Effector CD4-positive, alpha-beta T cell (primary cell): ENCODE results near the gene RRM2.
A peak's percentile ranks its signal among the peaks of the same experiment; 100 is the strongest.
"Not testable (repeated sequence)": the region's sequence is repeated elsewhere in the genome, so short reads cannot be mapped to it uniquely, and the experiment has no call there.

Source experiments
- DNase-seq: peaks from one replicate; pipeline ENCODE4 v3.0.0-alpha.2; 2020

The RRM2 gene

DNA sequence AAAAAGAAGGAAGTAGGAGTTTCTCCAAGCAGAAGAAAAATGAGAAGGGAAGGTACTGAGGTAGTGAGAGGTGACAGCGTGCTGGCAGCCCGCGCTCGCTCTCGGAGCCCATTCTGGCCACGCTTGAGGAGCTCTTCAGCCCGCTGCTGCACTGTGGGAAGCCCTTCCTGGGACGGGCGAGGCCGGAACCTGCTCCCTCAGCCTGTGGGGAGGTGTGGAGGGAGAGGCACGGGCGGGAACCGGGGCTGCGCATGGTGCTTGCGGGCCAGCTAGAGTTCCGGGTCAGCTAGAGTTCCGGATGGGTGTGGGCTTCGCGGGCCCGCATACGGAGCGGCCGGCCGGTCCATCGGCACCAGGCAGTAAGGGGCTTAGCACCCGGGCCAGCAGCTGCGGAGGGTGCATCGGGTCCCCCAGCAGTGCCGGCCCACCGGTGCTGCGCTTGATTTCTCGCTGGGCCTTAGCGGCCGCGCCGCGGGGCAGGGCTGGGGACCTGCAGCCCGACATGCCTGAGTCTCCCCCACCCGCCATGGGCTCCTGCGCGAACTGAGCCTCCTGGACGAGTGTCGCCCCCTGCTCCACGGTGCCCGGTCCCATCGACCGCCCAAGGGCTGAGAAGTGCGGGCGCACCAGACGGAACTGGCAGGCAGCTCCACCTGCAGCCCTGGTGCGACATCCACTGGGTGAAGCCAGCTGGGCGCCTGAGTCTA is 31.2 kb upstream of the RRM2 start:
- DNase-seq: no peak

DNA sequence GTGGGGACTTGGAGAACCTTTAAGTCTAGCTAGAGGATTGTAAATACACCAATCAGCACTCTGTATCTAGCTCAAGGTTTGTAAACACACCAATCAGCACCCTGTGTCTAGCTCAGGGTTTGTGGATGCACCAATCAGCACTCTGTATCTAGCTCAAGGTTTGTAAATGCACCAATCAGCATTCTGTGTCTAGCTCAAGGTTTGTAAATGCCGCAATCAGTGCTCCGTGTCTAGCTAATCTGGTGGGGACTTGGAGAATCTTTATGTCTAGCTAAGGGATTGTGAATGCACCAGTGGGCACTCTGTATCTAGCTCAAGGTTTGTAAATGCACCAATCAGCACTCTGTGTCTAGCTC is 30.7 kb upstream of the RRM2 start:
- not testable (repeated sequence) for DNase-seq

DNA sequence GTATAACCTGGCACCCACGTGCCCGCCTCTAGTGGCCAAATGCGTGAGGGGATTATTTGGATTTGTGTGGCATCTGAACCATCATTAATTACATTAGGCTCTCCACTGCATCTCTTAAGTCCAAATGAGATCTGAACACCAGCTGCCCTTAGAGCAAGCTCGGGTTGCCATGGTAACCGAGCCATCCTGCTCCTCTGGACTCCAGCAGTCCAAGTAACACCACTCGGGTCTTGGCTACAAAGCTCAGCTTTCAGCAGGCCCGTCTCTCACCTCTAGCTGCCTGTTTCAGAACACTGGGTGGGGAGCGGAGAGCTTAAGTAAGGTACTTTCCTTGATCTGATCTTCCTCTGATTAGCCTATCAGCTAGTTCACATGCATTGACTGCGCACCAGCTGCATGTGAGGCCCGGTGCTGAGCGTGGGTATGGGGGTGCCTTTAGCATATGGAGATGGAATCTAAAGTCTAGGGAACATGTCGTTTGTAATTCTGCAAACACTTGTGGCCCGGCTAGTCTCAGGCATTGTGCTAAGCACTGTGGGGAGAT is 28.2 kb upstream of the RRM2 start:
- DNase-seq: no peak

DNA sequence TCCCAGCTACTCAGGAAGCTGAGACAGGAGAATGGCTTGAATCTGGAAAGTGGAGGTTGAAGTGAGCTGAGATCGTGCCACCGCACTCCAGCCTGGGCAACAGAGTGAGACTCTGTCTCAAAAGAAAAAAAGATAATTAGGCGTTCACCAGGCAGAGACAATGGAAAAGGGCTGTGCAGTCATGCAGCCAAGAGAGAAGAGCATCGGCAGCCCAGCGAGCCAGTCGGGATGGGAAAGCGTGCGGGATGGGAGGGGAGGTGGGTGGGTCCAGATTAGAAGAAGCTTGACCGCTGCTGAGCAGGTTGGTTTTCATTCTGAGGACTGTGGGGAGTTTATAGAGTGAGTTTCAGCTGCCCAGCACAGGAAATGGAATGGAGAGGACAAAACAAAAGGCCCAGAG is 27.4 kb upstream of the RRM2 start:
- no peak for DNase-seq

DNA sequence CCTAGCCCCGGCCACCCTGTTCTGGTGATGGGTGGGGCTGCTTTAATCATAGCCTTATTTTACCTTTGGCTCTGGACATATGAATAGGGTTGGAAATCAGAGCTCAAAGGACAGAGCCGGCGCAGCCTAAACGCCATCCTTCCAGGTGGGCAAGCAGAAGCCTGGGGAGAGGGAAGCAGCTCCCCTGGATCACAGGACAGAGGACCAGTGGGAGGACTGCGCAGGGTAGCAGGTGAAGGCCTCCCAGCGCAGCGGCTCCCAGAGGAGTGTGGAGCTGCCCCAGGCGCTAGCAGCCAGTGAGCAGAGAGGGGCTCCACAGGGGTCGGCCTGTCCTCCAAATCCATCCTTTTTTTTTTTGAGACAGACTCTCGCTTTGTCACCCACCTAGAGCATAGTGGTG is 25.9 kb upstream of the RRM2 start:
- no peak for DNase-seq

DNA sequence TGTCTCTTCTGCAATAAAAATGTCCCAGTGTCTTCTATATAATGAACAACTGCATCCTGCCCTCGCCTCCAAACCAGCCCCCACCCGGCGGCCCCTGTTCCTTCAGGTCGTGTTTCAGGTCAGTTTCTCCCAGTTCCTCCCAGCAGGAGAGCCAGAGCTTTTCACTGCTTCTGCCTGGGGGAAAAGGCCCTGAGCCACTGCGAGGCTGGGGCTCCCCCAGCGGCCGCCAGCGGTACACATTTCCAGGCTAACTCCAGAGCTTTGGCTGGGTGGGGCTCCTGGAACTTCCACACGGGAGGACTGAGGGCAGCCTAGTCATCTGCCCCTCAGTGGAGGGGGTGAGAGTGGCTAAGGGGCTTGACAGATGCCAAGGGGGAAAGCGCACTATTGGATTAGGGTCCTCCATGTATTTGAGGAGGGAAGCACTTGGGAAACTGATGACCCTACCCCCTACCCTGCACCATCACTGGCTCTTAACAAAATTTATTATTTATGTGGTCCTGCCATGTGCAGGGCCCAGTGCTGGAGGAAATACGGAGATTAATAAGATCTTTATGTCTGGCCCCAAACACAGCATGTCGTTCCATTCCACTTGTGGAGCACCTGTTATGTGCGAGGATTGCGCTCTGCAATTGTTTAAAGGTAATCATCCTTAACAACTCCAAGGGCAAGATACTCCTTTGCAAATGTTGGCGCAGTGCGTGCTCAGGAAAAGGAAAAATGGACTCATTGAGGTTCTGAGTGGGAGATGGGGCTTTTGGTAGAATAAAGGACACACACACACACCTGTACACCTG is 25.0 kb upstream of the RRM2 start:
- DNase-seq: no peak

DNA sequence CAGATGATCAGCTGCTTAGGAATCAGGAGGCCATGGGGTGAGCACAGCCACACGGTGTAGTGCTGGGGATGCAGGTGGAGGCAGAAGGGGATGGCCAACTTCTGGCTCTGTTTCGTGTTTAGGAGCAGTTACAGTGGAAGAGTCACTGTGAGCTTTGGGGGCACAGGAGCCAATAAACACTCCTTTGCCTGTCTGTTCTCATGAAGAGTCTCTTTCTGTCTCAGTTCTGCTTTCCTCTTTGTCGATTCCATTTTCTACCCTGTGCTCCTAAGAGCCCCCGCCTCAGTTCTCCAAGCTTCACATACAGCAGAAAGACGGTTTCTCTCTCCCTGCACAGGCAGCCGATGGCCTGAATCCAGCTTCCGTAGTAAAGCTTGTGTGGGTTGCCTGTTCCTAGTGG is 21.0 kb upstream of the RRM2 start:
- DNase-seq: no peak

DNA sequence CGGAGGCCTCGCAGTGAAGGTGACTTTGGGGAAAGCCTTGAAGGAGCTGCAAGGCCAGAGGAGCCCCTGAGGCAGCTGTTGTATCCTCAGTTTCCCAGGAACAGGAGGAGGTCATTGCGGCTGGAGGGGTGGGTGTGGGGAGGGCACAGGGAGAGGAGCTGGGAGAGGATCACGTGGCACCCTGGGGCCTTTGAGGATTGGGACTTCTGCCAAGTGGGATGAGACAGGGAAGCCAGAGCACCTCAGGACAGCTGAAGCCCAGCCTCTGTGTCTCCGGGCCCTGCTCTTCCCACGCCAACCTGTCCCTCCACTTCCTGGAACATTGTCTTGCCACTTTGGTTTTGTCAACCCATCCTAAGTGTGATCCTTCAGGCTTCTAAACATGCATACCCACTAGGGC is 19.4 kb upstream of the RRM2 start:
- DNase-seq: no peak

DNA sequence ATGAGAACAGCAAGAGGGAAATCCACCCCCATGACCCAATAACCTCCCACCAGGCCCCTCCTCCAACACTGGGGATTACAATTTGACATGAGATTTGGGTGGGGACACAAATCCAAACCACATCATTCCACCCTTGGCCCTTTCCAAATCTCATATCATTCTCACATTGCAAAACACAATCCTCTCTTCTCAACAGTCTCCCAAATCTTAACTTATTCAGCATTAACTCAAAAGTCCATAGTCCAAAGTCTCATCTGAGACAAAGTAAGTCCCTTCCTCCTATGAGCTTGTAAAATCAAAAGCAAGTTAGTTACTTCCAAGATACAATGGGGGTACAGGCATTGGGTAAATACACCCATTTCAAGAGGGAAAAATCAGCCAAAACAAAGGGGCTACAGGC is 17.6 kb upstream of the RRM2 start:
- DNase-seq: not testable (repeated sequence)

DNA sequence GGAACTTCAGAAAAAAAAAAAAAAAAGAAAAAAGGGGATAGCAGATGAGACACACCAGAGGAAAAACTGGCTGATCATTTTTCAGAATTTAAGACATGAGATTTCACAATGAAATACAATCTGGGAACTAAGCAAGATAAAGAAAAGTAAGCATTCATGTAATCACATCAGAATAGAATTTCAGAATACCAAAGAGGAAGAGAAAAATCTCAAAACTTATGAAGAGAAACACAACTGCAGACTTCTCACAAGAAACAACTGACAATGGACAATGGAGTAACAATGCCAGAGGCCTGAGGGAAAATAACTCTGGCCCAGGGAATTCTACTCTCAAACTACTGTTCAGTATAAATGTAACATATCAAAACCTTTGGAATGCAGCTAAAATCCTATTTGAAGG is 13.2 kb upstream of the RRM2 start:
- DNase-seq: no peak

DNA sequence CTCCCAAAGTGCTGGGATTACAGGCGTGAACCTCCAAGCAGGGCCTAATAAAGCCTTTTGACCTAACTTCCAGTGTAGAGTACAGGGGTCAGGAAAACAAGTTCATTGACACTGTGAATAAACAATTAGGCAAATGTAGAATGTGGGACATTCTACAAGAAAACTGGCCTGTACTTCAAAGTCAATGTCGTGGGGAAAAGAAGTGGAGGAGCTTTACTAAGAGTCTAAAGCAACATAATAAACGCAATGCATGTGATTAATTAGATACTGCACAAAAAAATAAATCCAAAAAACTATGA is 3.6 kb upstream of the RRM2 start:
- no peak for DNase-seq

DNA sequence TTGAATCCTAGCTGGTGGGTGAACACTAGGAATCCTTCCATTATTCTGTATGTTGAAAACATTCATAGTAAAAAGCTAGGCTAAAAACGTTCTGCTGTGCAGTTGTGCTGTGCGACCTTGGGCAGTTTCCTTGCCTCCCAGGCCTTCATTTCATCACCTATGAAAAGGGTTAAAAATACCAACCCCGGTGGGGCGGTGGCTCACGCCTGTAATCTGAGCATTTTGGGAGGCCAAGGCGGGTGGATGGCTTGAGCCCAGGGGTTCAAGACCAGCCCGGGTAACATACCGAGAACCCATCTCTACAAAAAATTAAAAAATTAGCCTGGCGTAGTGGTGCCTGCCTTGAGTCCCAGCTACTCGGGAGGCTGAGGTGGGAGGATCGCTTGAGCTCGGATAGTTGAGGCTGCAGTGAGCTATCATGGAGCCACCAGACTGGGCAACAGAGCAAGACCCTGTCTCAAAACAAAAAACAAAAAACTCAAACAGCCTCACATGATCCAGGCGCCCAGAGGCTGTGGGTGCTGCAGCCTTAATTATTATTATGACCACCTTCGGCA is 2.9 kb upstream of the RRM2 start:
- DNase-seq: no peak

DNA sequence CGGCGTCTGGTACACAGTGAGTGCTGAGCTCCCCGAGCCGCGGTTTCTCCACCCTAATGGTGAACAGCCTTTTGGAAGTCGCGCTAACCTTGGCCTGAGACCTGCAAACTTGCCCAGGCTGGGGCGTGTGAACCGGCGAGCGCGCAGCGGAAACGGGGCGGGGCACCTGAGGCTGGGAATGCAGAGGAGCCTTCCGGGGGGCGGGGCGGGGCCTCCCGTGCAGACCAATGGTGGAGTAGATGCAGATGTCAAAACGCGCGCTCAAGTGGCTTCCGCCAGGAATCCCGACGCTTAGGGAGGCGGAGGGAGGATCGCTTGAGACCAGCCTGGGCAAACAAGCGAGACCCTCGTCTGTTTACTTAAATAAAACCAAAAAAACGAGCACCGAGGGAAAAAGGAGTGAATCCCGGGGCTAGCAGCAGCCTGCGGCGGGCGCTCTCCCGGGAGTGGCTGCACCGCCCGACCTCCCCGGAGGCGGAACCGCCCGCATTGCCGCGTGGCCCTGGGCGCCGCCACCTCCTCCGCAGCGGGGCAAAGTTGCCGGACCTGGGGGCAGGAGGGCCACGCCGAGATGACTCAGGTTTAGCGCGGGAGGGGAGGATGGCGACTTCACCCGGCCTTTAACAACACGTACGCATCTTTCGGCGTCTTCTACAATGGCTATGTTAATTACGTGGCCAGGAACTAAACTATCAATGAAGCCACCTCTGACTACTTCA is 2.2 kb upstream of the RRM2 start:
- peak; percentile 88 for DNase-seq

DNA sequence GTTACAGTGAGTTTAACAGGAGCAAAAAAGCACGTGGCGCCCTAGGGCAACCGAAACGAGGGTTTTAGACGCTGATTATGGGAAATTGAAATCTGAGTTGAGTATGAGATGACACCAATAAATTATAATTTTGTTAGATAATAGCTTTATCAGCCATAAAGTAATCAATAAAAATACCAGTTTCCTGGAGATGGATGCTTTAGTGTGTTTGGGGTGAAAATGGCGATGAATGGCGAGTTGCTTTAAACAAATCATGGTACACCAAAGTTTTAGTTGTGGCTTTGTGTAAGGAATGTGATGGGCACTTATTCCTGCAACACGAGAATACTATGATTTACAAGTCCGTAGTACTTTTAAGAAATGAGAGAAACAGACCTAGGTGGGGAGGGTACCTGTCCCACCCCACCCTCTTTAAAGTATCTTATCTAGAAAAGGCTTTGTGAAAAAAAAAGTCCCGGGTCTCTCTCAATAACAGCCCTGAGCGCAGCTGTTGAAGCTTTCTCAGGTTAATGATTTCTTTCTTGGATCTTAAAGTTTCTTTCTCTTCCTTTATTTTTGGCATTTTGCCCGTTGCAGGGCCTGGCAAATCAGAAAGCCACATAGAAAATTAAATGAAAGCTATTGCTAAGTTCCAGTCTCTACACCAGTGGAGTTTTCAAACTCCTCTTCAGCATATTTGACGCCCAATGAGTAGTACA is 1.5 kb upstream of the RRM2 start:
- DNase-seq: no peak

DNA sequence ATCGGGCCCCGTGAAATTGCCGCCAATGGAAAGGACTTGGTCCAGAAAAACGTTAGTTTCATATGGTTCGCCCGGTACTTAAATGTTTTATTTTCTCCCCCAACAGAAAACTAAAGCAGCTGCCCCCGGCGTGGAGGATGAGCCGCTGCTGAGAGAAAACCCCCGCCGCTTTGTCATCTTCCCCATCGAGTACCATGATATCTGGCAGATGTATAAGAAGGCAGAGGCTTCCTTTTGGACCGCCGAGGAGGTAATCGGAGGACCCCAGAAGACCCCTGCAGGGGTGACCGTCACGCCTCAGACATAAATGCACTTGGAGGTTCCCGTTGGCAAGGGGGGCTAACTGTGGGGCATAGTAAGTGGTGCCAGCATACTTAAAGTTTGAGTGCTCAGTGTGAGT is 742 bp downstream of the RRM2 start:
- no peak for DNase-seq

DNA sequence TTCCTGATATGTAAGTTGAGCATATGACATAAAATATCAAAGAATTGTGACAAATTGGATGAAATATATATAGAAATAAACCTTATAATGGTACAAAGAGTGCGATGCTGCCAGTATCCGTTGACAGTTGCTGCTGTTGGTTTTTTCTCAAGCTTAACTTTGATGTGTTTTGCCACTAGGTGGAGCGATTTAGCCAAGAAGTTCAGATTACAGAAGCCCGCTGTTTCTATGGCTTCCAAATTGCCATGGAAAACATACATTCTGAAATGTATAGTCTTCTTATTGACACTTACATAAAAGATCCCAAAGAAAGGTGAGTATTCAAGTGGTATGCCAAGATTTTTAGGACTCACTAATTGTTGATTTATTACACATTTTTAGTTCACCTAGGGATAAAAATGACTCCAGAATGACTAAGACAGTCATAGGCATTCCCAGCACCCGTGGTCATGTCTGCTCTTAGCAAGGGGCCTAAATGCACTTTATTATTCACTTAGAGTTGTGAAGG is 2.1 kb downstream of the RRM2 start:
- DNase-seq: peak; percentile 49

DNA sequence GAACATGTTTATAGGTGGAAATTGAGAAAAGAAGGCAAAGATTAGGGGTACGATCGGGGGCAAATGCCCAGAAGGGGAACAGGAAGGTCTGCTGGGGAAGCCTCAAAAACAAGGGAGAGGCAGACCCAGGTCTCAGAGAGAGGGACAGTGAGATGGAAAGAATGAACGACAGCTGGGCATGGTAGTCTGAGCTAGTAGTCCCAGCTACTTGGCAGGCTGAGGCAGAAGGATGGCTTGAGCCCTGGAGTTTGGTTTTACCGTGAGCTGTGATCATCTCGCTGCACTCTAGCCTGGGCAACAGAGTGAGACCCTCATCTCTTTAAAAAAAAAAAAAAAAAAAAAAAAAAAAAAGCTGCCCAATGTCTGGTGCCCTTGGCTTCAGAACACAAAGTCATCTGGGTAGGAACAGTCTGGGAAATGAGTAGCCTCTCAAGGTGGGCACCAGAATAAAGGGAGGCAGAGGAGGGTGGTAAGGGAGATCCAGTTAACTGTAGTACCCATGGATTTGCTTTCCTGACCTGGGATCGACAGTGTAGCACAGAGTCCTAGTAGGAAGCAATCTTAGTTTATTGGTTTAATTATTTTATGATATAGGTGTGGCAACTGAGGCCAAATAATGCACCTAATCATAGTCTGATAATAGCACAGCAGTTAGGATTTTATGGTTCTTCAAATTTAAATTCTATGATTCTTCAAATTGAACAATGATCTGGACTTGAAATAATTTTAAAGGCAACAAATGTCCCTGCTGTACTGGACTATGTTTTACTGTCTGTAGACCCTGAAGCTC is 3.5 kb downstream of the RRM2 start:
- DNase-seq: no peak

DNA sequence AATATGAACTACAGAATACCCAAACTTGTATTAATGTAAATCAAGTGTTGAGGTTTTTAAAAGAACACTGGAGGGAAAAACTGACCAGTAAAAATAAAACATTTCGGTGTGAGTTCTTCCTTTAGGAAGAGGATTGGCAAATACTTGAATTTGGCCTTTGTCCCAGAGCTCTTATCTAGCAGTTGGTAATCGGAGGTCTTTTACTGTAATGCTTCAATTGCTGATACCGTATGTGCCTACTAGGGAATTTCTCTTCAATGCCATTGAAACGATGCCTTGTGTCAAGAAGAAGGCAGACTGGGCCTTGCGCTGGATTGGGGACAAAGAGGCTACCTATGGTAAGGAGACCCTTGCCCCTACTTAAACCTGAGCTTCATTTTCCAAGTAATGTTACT is 4.1 kb downstream of the RRM2 start:
- no peak for DNase-seq

DNA sequence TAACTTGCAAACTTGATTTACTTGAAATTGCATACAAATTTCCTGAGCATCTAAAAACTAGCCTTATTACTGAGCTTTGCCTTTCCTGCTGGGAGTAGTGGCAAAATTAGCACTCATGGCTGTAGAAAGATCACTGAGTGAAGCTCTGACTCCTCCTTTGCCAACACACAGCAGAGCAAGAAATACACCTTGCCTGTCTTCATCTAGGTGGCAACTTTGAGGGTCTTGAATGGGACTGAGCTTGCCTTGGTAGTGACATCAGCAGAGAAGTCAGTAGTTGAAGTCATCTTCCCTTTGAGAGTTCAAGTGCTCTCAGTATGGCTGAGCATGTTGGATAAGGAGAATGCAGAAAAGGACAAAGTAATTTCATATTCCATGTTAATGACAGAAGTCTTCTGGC is 5.9 kb downstream of the RRM2 start:
- DNase-seq: no peak

DNA sequence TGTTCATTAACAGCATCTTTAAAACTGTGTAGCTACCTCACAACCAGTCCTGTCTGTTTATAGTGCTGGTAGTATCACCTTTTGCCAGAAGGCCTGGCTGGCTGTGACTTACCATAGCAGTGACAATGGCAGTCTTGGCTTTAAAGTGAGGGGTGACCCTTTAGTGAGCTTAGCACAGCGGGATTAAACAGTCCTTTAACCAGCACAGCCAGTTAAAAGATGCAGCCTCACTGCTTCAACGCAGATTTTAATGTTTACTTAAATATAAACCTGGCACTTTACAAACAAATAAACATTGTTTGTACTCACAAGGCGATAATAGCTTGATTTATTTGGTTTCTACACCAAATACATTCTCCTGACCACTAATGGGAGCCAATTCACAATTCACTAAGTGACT is 7.0 kb downstream of the RRM2 start:
- DNase-seq: no peak

DNA sequence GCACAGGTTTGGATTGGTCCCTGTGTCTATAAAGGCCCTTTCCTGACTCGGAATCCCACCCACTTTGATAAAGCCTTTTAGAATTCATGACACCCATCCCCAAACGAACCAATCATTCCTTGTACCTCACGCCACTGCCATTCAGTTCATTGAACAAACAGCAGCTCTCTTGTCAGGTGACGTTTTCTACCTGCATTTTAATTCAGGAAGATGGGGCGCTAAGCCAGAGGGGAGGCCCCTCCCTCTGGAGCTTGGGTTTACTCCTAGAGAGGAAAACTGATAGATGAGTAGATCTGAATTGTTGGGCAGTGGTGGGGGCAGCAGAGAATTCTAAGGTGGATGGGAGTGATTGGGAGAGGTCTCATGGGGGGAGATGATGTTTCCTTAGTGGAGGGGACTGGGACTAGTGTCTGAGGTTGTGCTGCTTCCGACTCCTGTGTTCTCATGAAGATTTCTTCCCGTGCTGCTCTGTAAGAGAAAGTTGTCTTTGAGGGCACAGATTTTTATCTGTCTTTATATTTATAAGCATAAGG is 9.6 kb downstream of the RRM2 start:
- DNase-seq: no peak

DNA sequence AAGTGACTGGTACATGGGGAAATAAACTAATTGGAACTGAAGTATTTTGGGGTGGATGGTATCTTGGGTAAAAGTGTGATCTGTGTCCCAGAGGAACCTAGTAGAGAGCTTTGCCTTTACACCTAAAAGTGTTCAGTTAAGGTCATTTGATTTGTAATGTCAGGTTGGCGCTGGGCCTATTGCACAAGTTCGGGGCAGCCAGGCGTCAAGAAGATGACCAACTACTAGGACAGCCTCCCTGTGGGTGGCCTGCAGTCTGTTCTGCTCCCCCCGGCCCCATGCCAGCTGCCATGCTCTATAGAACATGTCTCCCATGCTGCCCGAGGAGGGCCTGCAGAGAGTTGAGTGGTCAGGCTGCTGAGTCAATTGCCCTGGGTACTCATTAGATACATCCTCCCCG is 10.1 kb downstream of the RRM2 start:
- DNase-seq: no peak
